ENCODE data around the gene MAGEB1. TPM values are rescaled to one million over a fixed set of nuclear protein-coding genes. Genes with fewer than 3 reads are reported as not detected.

MAGEB1 gene
- total RNA-seq, 2 experiments from 2014 or later: not detected

DNA sequence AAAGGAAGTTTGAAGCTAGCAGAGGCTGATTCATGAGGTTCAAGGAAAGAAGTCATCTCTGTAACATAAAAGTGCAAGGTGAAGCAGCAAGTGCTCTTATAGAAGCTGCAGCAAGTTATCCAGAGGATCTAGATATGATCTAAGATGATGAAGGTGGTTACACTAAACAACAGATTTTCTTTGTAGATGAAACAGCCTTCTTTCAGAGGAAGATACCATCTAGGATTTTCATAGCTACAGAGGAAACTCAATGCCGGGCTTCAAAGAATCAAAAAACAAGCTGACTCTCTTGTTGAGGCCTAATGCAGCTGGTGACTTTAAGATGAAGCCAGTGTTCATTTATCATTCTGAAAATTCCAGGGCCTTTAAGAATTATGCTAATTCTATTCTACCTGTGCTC is 33.5 kb downstream of the MAGEB1 start:
- no peaks in the 10 kb centered on the region for H3K36me3 Mint-ChIP-seq (ENCODE audit: low read depth)
- H3K27ac Mint-ChIP-seq: no peak overlapping the region
- no peaks in the 10 kb centered on the region for H3K27me3 Mint-ChIP-seq
- no peaks in the 10 kb centered on the region for H3K4me1 ChIP-seq (ENCODE audit: insufficient read depth, low read length)
- H3K4me3 Mint-ChIP-seq: no peak overlapping the region
- no peak overlapping the region for H3K27ac ChIP-seq (ENCODE audit: low read depth in 1 of 2, low read length in 2 of 2)
- TF ChIP-seq, protein P1, sequence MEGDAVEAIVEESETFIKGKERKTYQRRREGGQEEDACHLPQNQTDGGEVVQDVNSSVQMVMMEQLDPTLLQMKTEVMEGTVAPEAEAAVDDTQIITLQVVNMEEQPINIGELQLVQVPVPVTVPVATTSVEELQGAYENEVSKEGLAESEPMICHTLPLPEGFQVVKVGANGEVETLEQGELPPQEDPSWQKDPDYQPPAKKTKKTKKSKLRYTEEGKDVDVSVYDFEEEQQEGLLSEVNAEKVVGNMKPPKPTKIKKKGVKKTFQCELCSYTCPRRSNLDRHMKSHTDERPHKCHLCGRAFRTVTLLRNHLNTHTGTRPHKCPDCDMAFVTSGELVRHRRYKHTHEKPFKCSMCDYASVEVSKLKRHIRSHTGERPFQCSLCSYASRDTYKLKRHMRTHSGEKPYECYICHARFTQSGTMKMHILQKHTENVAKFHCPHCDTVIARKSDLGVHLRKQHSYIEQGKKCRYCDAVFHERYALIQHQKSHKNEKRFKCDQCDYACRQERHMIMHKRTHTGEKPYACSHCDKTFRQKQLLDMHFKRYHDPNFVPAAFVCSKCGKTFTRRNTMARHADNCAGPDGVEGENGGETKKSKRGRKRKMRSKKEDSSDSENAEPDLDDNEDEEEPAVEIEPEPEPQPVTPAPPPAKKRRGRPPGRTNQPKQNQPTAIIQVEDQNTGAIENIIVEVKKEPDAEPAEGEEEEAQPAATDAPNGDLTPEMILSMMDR (IDR thresholded peaks at IDR 0.05): no peak
- no peaks in the 10 kb centered on the region for H3K27me3 ChIP-seq (ENCODE audit: control insufficient read depth in 1 of 2, insufficient read depth in 2 of 2, low read length in 2 of 2)
- H3K9me3 ChIP-seq (ENCODE audit: control insufficient read depth in 1 of 2, insufficient read depth in 1 of 2, low read length in 2 of 2): no peaks in the 10 kb centered on the region
- no peak overlapping the region for H3K4me3 ChIP-seq (ENCODE audit: low read length)
- no peaks in the 10 kb centered on the region for H3K36me3 ChIP-seq (ENCODE audit: insufficient read depth, low read length)
- peaks cover 9% of the 10 kb centered on the region for H3K4me1 Mint-ChIP-seq (ENCODE audit: low read depth)
- no peaks in the 10 kb centered on the region for H3K9me3 Mint-ChIP-seq
- intact Hi-C loops (cut with DNase I, micrococcal nuclease): no loop called here
- ChIA-PET CTCF (no interaction called here), POLR2A (no interaction called here)
- DNase-seq (peak in 3 of 14 experiments; percentile 0 to 9 (median 1)), ATAC-seq (ENCODE audit: poor library complexity) (no peak)

DNA sequence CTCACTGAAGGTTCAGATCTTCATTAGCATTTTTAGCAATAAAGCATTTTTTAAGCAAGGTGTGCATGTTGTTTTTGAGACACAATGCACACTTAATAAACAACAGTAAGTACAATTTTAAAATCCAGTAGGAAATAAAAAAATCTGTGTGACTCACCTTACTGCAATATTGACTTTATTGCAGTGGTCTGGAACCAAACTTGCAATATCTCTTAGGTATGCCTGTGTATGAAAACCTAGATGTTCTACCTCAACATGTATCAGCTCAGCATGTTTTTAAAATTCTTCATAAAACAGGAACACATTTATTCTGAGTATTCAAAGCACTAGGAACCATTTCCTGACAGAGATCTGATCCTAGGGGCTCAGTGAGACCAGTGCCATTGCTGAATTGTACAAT is 35.6 kb downstream of the MAGEB1 start:
- Histone ChIP-seq H3K27ac (ENCODE audit: low read depth in 1 of 2, low read length in 2 of 2) (no peak overlapping the region), H3K27me3 (ENCODE audit: control insufficient read depth in 1 of 2, insufficient read depth in 2 of 2, low read length in 2 of 2) (no peaks in the 10 kb centered on the region), H3K9me3 (ENCODE audit: control insufficient read depth in 1 of 2, insufficient read depth in 1 of 2, low read length in 2 of 2) (no peaks in the 10 kb centered on the region), H3K4me3 (ENCODE audit: low read length) (no peak overlapping the region), H3K36me3 (ENCODE audit: insufficient read depth, low read length) (no peaks in the 10 kb centered on the region), H3K4me1 (ENCODE audit: insufficient read depth, low read length) (no peaks in the 10 kb centered on the region)
- no peak overlapping the region for H3K27ac Mint-ChIP-seq
- H3K27me3 Mint-ChIP-seq: no peaks in the 10 kb centered on the region
- H3K4me1 Mint-ChIP-seq (ENCODE audit: low read depth): peaks cover 9% of the 10 kb centered on the region
- POLR2A ChIA-PET: no interaction called here
- DNase-seq: no peak
- TF ChIP-seq, protein P1 (IDR thresholded peaks at IDR 0.05): no peak
- ATAC-seq (ENCODE audit: poor library complexity): no peak
- H3K9me3 Mint-ChIP-seq: no peaks in the 10 kb centered on the region
- intact Hi-C loops (cut with DNase I, micrococcal nuclease): no loop called here
- CTCF ChIA-PET: no interaction called here
- H3K4me3 Mint-ChIP-seq: no peak overlapping the region
- no peaks in the 10 kb centered on the region for H3K36me3 Mint-ChIP-seq (ENCODE audit: low read depth)

DNA sequence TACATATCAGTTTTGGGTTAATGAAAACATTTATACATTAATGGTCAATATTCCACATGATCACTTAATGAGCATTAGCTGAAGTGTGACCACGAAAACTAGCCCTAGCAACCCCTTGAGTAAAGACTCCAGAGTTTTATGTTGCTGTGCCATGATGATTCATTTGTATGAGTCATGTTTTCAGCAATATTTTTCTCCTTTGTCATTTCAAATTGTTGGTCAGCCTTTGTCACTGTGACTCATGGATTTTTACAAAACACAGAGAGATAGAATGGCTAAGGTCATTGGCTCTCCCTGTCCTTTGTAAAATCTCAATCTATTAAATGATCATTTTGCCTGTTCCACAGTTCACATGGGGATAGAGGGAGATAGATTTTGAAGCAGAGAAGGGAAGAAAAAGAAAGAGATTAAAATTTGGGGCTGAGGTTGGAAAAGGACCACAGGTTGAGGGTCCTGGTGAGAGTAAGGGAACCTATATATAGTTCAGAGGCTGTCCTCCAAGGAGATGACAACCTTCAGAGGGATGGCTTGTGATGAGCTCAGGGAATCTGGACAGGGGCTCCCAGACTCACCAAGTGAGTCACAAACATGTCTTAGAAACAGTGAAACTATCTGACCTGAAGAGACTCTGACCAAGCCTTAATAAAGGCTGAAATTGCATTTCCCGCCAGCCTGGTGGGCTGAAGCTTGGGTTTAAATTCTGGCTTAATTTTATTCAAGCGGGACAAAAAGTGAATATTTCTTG is 36.7 kb downstream of the MAGEB1 start:
- Mint-ChIP-seq H3K27me3 (no peaks in the 10 kb centered on the region), H3K4me1 (ENCODE audit: low read depth) (peaks cover 9% of the 10 kb centered on the region), H3K36me3 (ENCODE audit: low read depth) (no peaks in the 10 kb centered on the region), H3K4me3 (no peak overlapping the region), H3K27ac (no peak overlapping the region), H3K9me3 (no peaks in the 10 kb centered on the region)
- no peaks in the 10 kb centered on the region for H3K9me3 ChIP-seq (ENCODE audit: control insufficient read depth in 1 of 2, insufficient read depth in 1 of 2, low read length in 2 of 2)
- no peak for DNase-seq
- TF ChIP-seq, protein P1 (IDR thresholded peaks at IDR 0.05): no peak
- H3K4me1 ChIP-seq (ENCODE audit: insufficient read depth, low read length): no peaks in the 10 kb centered on the region
- H3K36me3 ChIP-seq (ENCODE audit: insufficient read depth, low read length): no peaks in the 10 kb centered on the region
- H3K27me3 ChIP-seq (ENCODE audit: control insufficient read depth in 1 of 2, insufficient read depth in 2 of 2, low read length in 2 of 2): no peaks in the 10 kb centered on the region
- no peak overlapping the region for H3K27ac ChIP-seq (ENCODE audit: low read depth in 1 of 2, low read length in 2 of 2)
- H3K4me3 ChIP-seq (ENCODE audit: low read length): no peak overlapping the region
- POLR2A ChIA-PET: no interaction called here
- CTCF ChIA-PET: no interaction called here
- intact Hi-C loops (cut with DNase I, micrococcal nuclease): no loop called here
- no peak for ATAC-seq (ENCODE audit: poor library complexity)
